ENCODE data around the gene ITGA8.

GRCh38 chr10:15719049-15719898 lies 448 bp downstream of the ITGA8 start:
- TF ChIP-seq CTCF (IDR thresholded peaks at IDR 0.05 in 2 of 3, conservative IDR thresholded peaks at IDR 0.05 in 1 of 3; ENCODE audit: borderline replicate concordance in 1 of 3, insufficient read depth in 1 of 3, low read depth in 2 of 3, low read length in 2 of 3) (no peak), POLR2AphosphoS5 (IDR thresholded peaks at IDR 0.05; ENCODE audit: low read depth, low read length) (no peak), POLR2A (IDR thresholded peaks at IDR 0.05; ENCODE audit: borderline replicate concordance, extremely low read depth, insufficient read depth, insufficient read length) (no peak), CEBPB (IDR thresholded peaks at IDR 0.05; ENCODE audit: low read depth) (no peak), MAX (IDR thresholded peaks at IDR 0.05) (no peak), EGR1 (IDR thresholded peaks at IDR 0.05; ENCODE audit: low read depth) (no peak), EZH2 (IDR thresholded peaks at IDR 0.05) (no peak)
